NCI-H2227 (cell line): Measurements from ENCODE around the gene XRRA1.

Experiments used
- DNase-seq: peaks from one replicate; lab custom pipeline; 2025; ENCODE audit not compliant: unreplicated experiment; lab: John Stamatoyannopoulos, UW

The XRRA1 gene

DNA sequence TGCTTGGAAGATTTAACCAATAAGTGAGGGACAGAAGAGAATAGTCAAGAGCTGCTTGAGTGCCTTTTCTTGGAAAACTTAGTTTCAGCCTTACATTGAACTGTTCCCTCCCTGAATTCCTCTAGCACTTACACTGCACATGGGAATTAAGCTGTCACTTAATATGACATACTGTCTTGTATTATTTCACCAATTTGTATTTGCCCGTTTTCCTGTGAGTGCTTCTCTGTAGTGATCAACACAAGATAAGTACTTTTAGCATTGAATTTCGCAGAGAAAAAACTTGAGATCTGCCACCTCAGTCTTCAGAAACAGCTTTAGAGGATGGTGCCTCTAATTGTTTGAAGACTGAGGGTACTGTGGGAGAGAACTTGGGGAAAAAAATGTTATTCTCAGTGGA lies 3.9 kb upstream of the XRRA1 start:
- DNase-seq: peak; percentile 40

DNA sequence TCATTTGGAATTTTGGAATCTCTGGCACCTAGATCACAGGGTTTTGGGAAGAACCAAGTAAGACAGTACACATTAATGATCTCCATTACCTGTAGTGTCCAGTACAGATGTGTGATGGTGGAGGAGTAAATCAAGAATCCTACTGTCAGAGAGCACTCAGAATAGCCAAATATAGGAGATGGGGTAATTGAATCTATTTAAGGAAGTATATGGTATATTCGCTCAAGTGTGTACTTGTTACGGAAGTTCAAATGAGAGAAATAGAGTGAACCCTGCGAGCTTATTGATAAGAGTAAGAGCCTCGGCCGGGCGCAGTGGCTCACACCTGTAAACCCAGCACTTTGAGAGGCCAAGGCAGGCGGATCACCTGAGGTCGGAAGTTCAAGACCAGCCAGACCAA lies 2.3 kb upstream of the XRRA1 start:
- no peak for DNase-seq

DNA sequence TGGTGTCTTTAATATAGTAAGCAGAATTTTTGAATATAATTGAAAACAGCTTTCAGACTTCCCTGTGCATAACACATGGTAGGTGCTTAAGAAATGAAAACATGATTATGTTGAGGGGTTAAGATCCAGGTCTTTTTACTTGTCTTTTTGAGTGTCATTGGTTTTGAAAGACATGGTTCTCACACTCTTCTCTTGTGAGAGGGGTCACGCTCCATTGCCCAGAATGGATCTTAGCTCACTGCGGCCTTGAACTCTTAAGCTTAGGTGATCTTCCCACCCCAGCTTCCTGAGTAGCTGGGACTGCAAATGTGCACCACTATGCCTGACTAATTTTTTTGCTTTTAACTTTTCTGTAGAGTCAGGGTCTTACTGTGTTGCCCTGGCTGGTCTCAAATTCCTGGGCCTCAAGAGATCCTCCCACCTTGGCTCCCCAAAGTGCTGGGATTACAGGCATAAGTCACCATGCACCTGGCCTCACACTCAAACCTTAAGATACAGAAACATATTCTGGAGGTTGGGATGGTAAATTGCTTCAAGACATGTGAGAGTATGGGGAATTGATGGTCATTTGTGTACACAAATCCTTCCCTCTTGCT lies 1.6 kb upstream of the XRRA1 start:
- no peak for DNase-seq

DNA sequence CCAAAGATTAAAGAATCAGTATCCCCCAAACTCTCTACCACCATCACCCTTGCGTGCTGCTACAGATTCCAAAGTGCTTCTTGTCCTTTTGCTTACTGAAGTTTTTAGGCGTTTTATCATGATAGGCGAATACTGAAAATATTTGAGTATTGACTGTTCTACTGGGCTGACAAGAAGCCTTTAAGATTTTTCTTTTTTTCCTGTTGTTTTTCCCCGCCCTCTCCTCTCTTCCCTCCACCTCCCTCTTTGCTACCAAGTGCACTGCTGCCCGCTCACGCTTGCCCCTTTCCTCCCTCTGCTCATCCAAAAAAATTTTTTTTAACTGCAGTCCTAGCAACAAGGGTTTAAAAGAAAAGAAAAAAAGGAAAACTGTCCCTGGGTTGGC lies 854 bp upstream of the XRRA1 start:
- DNase-seq: no peak

DNA sequence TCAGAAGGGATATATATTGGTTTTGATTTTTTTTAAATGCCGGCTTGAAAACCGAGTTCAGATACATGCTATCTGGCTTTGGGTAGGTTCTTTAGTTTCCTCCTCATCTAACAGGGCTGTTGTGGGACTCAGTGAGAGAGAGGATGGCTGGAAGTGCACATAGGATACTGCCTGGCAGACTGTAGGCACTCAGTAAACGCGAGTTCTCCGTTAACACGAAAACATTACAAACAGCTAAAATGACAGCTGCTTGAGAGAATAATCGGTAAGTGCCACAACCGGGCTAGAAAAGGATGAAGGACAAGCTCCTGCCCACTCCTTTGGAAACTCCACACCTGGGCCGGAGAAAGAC lies 369 bp downstream of the XRRA1 start:
- no peak for DNase-seq

DNA sequence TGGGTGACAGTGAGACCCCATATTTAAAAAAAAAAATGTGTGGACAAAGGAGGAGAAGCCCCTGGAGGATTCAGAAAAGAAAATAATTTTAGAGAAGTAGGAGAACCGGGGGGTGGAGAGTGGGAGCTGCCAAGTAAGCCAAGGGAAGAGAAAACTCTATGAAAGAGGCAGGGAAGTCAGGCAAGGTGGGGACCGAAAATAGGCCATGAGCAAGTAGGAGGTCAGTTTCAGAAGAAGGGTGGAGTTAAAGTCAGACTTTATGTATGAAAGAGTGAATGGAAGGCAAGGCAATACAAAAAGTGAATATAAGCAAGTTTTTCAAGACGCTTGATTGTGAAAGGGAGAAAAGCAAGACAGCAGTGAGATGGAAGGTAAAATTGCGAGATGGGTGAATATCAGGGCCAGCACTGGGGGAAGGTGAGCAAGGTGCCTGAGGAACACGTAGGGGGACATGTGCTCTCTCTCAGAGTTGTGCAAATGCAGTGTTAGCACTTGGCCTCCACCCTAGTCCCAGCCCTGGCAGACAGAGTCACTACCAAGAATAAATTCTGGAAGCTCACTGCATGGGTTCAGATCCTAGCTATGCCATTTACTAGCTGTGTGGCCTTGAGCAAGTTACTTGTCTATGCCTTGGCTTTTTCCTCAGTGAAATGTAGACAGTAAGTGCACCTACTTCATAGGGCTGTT lies 6.7 kb downstream of the XRRA1 start:
- DNase-seq: no peak

DNA sequence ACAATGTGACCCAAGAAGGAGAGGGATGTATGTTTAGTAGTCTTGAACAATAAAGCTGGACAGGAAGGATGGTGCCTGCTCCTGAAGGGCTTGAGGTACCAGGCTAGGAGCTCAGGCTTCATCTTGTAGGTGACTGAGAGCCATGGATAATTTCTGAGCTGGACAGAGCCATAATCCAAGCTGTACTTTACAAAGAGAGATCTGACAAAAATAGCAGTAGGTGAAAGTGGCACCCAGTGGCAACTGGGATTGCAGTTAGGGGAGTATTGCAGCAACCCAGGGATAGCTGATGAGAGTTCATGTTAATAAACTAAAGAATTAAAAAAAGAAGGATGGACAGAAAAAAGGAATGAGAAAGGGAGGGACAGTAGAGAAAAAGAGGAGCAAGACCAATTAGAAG lies 7.4 kb downstream of the XRRA1 start:
- no peak for DNase-seq

DNA sequence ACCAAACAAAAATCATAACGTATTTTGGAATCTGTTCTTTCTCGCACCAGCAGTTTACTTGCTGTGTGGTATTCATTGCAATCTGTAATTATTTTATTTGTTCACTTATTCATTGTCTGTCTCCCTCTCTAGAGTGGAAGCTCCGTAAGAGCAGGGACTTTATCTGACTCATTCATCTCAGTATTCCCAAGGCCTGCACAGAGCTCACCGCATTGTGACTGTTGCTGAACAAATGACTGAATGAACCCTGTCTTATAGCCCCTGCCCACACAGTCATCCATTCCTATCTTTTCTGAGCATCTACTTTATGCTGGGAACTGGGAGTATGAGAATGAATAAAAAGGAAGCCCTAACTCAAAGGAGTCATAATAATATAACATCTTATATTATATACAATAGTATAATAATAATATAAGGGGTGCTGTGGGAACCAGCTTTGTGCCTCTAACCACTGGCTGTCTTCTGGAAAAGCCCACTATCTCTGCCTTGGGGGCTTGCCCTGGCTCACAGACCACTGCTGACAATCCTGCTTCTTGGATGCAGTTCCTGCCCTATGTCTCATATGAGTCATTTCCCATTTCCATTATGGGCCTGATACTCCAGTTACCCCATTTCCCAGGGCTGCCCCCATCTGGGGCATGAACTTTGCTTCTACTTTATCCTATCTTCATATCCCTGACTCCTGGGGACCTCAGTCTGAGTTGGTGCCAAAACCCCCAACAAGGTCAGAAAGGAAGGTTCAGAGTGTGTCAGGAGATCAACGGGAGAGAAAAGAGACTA lies 11.0 kb downstream of the XRRA1 start:
- DNase-seq: no peak

DNA sequence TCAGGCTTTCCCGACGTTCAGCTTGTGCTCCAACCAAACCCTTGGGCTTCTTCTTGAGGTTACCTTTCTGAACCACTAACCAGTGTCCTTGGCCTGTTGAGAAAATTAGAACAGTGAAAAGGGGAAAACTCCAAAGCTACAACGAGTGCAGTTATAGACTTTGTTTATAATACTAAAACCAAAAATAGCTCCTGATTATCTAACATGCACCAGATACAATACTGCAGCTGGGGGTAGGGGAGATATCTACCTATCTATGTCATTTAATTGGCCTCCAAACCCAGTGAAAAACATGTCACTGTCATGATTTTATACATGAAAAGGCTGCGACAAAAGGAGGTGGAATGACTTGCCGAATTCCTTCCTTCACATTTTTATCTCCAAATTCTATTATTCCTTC lies 11.9 kb downstream of the XRRA1 start:
- no peak for DNase-seq

DNA sequence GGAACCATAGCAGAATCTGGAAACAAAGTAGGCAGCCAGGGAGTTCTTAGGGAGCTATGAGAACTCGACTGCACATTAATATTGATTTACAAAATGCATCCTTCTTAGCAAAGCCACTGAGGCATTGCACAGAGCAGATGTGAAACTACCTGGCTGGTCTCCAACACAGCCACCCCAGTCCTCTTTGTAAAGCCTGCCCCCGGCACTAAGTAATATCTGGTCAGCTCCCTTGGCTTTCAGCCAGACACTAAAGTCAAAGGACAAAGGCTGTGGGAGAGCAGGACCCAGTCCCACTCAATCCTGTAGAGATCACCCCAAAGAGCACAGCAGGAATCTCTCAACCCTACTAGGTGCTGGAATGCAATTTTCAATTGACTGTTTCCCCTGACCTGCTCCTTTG lies 12.8 kb downstream of the XRRA1 start:
- DNase-seq: no peak

DNA sequence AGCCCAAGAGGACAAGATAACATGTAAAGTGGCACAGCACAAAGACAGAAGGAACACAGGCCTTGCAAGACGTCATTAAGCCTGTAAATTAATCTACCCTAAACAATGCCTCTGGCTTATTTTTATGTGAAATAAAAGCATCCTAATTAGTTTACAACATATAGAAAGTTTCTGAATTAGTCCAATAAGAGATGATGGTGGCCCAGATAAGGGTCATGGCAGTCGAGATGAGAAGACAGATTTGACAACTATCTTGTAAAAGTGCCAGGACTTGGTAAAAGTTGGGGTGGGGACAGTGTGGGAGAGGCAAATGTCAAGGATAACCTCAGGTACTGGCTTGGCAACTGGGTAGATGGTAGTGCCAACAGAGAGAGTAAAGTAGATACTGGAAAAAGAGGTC lies 13.6 kb downstream of the XRRA1 start:
- DNase-seq: no peak

DNA sequence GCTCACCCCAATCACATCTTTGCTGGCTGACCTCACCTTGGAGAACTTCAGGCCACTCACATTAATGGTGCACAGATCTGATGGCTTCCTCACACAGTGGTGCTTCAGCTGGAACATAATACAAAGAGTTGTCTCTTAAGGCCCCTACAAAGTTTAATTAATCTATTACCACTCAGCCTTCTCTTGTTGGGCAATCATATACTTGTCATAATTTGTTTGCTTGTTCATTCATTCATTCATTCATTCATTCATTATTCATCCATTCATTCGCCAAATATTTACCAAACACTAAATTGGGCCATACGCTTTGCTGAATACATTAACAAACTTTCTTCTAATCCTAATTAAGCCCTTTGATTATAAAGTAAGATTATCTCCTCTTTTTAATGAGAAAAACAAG lies 15.1 kb downstream of the XRRA1 start:
- DNase-seq: no peak

DNA sequence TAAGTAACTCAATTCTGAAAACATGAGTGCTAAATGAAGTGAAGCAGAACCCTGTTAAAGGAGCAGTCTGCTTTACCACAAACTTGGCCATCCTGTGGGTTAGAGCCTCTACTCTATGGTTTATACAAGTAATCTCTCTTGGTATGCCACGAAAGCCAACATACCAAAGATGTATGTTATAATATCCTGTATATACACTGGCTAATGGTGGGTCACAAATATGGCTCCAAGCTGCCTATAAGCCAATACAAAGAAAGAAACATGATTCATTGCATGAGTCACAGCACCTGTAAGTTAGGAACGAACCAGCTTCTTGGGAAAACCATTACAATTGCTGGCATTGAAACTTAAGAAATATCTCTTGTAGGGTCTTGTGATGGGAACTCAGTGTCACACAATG lies 16.1 kb downstream of the XRRA1 start:
- DNase-seq: no peak

DNA sequence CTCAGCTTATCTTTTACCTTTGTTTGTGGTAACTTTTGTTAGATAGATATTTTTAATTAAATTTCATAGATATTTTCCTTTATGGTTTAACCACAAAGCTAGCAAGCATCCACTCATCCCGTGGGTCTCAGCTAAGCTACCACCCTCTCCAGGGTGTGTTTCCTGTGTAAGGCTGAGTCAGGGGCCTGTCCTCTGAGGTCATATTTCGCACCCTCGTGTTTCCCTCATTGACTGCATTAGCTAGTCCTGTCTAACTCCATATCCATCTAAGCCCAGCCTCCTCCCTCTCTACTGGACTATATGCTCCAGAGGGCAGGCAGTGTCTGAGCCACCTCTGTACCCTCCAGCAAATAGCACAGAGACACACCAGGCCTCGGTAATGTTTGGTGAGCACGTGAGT lies 16.7 kb downstream of the XRRA1 start:
- DNase-seq: no peak

DNA sequence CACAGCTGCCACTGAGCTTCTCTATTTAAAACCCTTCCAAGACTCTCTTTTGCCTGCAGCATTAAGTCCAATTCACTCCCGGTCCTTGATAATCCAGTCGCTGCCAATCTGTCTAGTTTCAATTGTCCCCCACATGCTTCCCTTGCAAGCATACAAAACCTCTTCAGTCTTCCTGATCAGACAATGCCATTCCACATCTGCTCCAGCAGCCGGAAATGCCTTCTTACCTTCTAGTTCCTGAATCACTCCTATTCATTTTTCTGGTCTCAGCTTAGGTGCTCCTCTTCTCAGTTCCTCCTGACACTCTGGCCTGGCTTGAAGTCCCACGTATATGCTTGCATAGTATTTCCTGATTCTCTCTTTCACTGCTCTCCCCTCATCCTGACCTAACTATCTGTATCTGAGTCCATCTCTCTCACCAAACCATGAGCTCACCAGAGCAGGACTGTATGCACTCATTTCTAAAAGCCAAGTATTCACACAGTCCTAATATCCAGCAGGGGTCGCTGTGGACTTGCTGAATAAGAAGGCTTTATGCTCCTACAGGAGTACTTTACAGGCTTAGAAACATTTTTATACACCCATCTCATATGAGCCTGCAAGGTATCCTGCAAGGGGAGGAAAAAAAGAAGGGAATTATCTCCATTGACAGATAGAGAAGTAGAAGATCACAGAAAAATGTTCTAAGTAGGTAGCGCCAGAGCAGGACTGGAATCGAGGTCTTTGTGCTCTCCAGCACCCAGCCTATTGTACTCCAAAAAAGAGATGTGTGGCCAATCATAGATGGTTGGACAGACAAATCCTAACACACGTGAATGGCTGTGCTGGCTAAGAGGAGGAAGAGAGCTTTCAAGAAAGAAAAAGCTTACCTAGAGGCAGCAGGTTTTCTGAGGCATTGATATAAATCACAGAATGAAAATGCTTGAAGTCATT lies 19.2 kb downstream of the XRRA1 start:
- peak; percentile 90 for DNase-seq

DNA sequence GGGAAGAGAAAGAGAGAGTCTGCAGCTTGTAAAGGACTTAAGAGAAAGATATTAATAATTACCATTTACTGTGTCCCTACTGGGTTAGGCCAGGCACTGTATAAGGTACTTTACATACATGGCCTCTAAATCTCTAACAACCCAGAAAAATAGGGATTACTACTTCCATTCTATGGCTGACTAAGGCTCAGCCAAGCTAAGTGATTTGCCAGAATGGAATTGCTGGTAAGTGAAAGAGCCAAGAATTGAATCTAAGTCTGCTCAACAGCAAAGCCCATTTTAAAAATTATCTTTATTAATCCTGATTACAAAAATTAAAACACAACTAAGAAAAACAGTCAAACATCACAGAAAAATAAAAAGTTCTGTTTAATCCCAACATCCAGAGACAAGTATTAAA lies 21.4 kb downstream of the XRRA1 start:
- DNase-seq: no peak

DNA sequence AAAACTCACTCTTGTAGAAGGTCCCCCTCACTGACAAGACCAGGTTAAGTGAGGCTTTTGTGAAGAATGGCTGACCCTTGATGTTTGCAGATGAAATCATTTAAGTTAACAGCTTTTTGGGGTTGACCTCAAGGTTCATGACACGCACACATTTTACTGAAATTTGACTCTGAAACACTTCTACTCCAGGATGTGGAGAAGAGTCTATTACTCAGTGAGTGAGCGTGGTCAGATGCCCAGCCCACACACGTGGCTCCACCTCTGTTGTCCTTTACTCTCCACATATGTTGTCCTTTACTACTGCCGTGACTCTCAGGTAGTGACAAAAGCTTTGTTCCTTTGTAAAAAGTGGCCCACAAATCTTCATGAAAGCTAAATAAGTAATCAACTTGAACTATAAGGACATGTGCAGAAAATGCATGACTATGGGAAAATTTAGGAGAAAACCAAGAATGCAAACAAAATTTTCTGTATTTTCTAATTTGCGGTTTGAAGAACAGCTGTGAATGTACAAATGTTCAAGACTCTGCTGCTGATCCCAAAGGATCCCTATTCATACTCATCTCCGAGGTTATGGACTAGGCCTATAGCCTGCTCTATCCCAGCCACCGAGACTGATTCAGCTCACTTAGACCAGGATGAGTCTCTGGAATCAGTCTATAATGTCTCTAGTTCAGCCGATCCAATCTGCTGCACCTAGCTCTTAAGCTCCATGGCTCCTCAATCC lies 22.4 kb downstream of the XRRA1 start:
- no peak for DNase-seq

DNA sequence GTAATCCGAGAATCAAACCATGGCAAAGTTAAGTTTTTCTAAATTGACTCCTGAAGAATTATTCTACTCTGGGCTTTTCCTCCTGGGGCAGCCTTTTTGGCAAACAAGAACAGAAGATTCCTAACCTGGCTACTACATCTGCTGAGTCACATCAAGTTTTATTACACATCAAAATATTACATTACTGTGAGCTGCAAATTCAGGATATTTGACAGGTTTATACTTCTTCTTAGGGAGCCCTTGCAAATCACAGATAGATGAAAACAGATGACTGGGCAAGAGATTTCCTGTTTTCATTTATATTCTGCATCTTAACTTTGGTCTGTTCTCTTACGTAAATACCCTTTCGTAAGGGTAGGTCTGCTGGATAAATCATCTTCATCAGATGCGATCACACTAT lies 23.6 kb downstream of the XRRA1 start:
- no peak for DNase-seq

DNA sequence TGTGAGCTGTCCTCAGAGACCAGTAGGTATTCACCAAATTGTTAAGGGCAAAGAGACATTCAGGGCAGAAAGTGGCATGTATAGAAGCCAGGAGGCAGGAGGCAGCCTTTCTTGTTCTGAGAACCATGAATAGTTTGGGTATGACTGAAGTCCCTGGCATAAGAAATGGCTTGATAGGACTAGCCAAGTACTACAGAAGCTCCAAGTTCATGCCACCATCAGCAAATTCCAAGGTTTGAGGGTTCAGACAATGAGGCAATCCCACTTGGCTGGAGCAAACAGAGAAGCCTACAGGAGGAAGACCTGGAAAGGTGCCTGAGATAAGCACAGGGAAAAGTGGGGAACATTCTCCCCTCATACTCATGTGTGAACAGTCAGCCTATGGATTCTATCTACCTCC lies 25.8 kb downstream of the XRRA1 start:
- DNase-seq: no peak

DNA sequence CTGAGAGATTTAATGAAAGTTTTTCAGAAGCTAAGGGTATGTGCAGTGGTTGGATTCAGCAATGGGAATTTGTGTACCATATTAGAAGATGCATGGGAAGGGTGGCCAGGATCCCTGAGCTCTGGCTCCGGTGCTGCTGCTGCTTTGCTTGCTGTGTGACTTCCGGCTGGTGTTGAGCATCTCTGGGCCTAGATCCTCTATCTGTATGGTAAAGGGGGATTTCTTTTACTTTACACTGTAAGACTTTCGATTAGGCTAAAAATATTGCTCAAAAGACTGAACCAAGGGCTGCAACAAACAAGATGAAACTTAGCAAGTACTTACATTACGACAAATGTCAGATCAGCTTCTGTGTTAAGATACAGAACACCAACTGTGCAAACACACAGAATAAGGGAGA lies 39.1 kb downstream of the XRRA1 start:
- no peak for DNase-seq

DNA sequence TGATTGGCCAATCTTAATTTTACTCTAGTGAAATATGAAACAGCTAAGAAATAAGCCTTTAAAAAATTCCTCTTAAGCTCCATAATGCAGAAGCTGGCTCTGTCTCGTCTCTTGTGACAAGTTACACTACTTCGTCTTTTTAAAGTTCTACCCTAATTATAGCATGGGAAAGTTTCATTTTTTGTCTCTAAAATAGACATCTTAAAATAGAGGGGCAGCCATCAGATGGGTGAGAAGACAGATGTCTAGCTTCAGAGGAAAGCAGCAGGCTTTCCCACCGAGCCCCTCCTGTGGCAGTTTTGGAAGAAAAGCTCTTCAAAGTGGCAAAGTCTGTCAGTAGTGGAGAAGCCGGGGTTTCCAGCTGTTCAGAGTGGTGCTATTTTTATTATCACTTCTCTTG lies 39.5 kb downstream of the XRRA1 start:
- no peak for DNase-seq
